Kidney epithelial cell (primary cell): ENCODE results near the gene MYOCOS. TPM values are rescaled to one million over a fixed set of nuclear protein-coding genes. Genes with fewer than 3 reads are reported as not detected.
"Not testable (repeated sequence)": the region's sequence is repeated elsewhere in the genome, so short reads cannot be mapped to it uniquely, and the experiment has no call there.

Experiments used
- DNase-seq: peaks from one replicate; pipeline ENCODE4 v3.0.0-alpha.2; 2010; ENCODE audit warnings: low read depth
- H3K27me3 ChIP-seq: 2 replicates; pipeline ENCODE4 v1.6.0; 2011; ENCODE audit warnings: low read length; ENCODE audit not compliant: control insufficient read depth, insufficient read depth
- H3K36me3 ChIP-seq: 2 replicates; pipeline ENCODE4 v1.5.1; 2011; ENCODE audit warnings: low read length; ENCODE audit not compliant: control insufficient read depth, insufficient read depth
- H3K4me3 ChIP-seq: 2 replicates; pipeline ENCODE4 v1.5.1; 2011; ENCODE audit warnings: low read depth, mild to moderate bottlenecking, control low read depth, low read length
- CTCF ChIP-seq: IDR thresholded peaks from 2 replicates; pipeline ENCODE4 v1.5.1; 2011; ENCODE audit warnings: mild to moderate bottlenecking, moderate library complexity, low read length, control low read depth, inconsistent platforms; ENCODE audit not compliant: insufficient read depth, poor library complexity, severe bottlenecking
- total RNA-seq: library from RNA; depleted of rRNA; stranded (reverse); fragments of >200 nt; gene quantifications from 2 replicates; pipeline ENCODE4 v1.2.3, GENCODE V29; 2015

Gene MYOCOS
- total RNA-seq, 1 donor from 2014 or later = not detected

GRCh38 chr1:171613282-171613681 lies 8.8 kb upstream of the MYOCOS start:
- Histone ChIP-seq H3K27me3 (peaks cover 3% of the 10 kb centered on the region), H3K36me3 (no peaks in the 10 kb centered on the region), H3K4me3 (no peak overlapping the region)
- no peak for DNase-seq
- TF ChIP-seq CTCF = no peak

- H3K36me3 ChIP-seq, H3K27me3 ChIP-seq, DNase-seq, H3K4me3 ChIP-seq: not testable (repeated sequence)
These were observed 6.7 kb upstream of the MYOCOS start for GRCh38 chr1:171615122-171615906.

GRCh38 chr1:171616586-171616985 lies 5.5 kb upstream of the MYOCOS start:
- DNase-seq = no peak
- Histone ChIP-seq H3K36me3 (no peaks in the 10 kb centered on the region), H3K27me3 (peaks cover 3% of the 10 kb centered on the region), H3K4me3 (no peak overlapping the region)
- TF ChIP-seq CTCF = no peak

- TF ChIP-seq CTCF = no peak
- DNase-seq = no peak
- Histone ChIP-seq H3K4me3 (no peak overlapping the region), H3K27me3 (peaks cover 2% of the 10 kb centered on the region), H3K36me3 (no peaks in the 10 kb centered on the region)
These were observed 1.7 kb downstream of the MYOCOS start for GRCh38 chr1:171623651-171624331.

- no peaks in the 10 kb centered on the region for H3K36me3 ChIP-seq
- no peak for TF ChIP-seq CTCF
- DNase-seq = no peak
- no peak overlapping the region for H3K4me3 ChIP-seq
- peaks cover 2% of the 10 kb centered on the region for H3K27me3 ChIP-seq
These were observed 3.2 kb downstream of the MYOCOS start for GRCh38 chr1:171625225-171625624.

GRCh38 chr1:171627020-171627419 lies 5.0 kb downstream of the MYOCOS start:
- no peak for DNase-seq
- Histone ChIP-seq H3K4me3 (no peak overlapping the region), H3K27me3 (peaks cover 2% of the 10 kb centered on the region), H3K36me3 (no peaks in the 10 kb centered on the region)
- no peak for TF ChIP-seq CTCF
